Mesothelial cell of epicardium (in vitro differentiated cells): ENCODE data around the gene ARNT2. TPM values are rescaled to one million over a fixed set of nuclear protein-coding genes. Genes with fewer than 3 reads are reported as not detected.

Experiments used
- DNase-seq, 2 experiments: peaks; one replicate each; pipeline ENCODE4 v3.0.0; 2021; ENCODE audit warnings: low spot score in 2 of 2; ENCODE audit not compliant: unreplicated experiment in 2 of 2
- H3K27ac Mint-ChIP-seq: 2 replicates; pipeline ENCODE4 v1.8.0; 2021; ENCODE audit warnings: mixed read lengths
- H3K27me3 Mint-ChIP-seq: 2 replicates; pipeline ENCODE4 v1.8.0; 2021; ENCODE audit warnings: low read depth, mixed read lengths
- H3K36me3 Mint-ChIP-seq: 2 replicates; pipeline ENCODE4 v1.8.0; 2021; ENCODE audit warnings: mixed read lengths
- H3K4me1 Mint-ChIP-seq: 2 replicates; pipeline ENCODE4 v1.8.0; 2021; ENCODE audit warnings: mixed read lengths
- H3K4me3 Mint-ChIP-seq: 2 replicates; pipeline ENCODE4 v1.8.0; 2021; ENCODE audit warnings: mild to moderate bottlenecking, moderate library complexity, mixed read lengths
- H3K9me3 Mint-ChIP-seq: 2 replicates; pipeline ENCODE4 v1.8.0; 2021; ENCODE audit warnings: mixed read lengths
- CTCF ChIP-seq: fragments of 200-600 bp; sonication (generic); IDR thresholded peaks from one replicate; pipeline ENCODE4 v1.5.0; 2021; ENCODE audit warnings: antibody characterized with exemption; ENCODE audit not compliant: unreplicated experiment
- total RNA-seq: library from RNA; stranded (reverse); gene quantifications from 3 replicates; pipeline ENCODE4 v1.2.1, GENCODE V29; 2021

ARNT2 gene
- total RNA-seq, 1 donor from 2014 or later: 20.2 TPM

GRCh38 chr15:80480171-80480811, 76.1 kb downstream of the ARNT2 start:
- no peak for TF ChIP-seq CTCF
- no peak for DNase-seq
- Mint-ChIP-seq H3K27me3 (no peaks in the 10 kb centered on the region), H3K4me3 (no peak overlapping the region), H3K27ac (peak overlapping the region; percentile 57), H3K9me3 (peaks cover 18% of the 10 kb centered on the region), H3K4me1 (peaks cover 30% of the 10 kb centered on the region), H3K36me3 (peaks cover 29% of the 10 kb centered on the region)

- Mint-ChIP-seq H3K4me3 (no peak overlapping the region), H3K4me1 (peaks cover 32% of the 10 kb centered on the region), H3K27ac (peak overlapping the region; percentile 76), H3K36me3 (peaks cover 26% of the 10 kb centered on the region), H3K27me3 (no peaks in the 10 kb centered on the region), H3K9me3 (peaks cover 13% of the 10 kb centered on the region)
- no peak for DNase-seq
- TF ChIP-seq CTCF: no peak
These were observed 76.7 kb downstream of the ARNT2 start for GRCh38 chr15:80480909-80481308.

GRCh38 chr15:80482696-80483095, 78.5 kb downstream of the ARNT2 start:
- Mint-ChIP-seq H3K27me3 (no peaks in the 10 kb centered on the region), H3K36me3 (peaks cover 8% of the 10 kb centered on the region), H3K27ac (no peak overlapping the region), H3K4me1 (peaks cover 32% of the 10 kb centered on the region), H3K9me3 (peaks cover under 1% of the 10 kb centered on the region), H3K4me3 (no peak overlapping the region)
- TF ChIP-seq CTCF: no peak
- DNase-seq: no peak

- Mint-ChIP-seq H3K27me3 (no peaks in the 10 kb centered on the region), H3K36me3 (peaks cover 7% of the 10 kb centered on the region), H3K4me3 (no peak overlapping the region), H3K4me1 (peaks cover 32% of the 10 kb centered on the region), H3K27ac (no peak overlapping the region), H3K9me3 (no peaks in the 10 kb centered on the region)
- TF ChIP-seq CTCF: no peak
- no peak for DNase-seq
These were observed 79.6 kb downstream of the ARNT2 start for GRCh38 chr15:80483725-80484161.

- DNase-seq: no peak
- TF ChIP-seq CTCF: no peak
- Mint-ChIP-seq H3K27me3 (no peaks in the 10 kb centered on the region), H3K4me3 (no peak overlapping the region), H3K9me3 (no peaks in the 10 kb centered on the region), H3K36me3 (peaks cover 7% of the 10 kb centered on the region), H3K4me1 (peaks cover 37% of the 10 kb centered on the region), H3K27ac (peak overlapping the region; percentile 56)
These were observed 80.2 kb downstream of the ARNT2 start for GRCh38 chr15:80484333-80484864.
